Epithelial cell of esophagus (primary cell): ENCODE results near the gene TMEM115.

Experiments
- DNase-seq: peaks from one replicate; pipeline ENCODE4 v3.0.0; 2010; ENCODE audit warnings: low read depth
- H3K4me3 ChIP-seq: 2 replicates; pipeline ENCODE4 v1.5.1; 2011; ENCODE audit warnings: mild to moderate bottlenecking, low read length, control low read depth
- TF ChIP-seq, protein P1 (sequence below): IDR thresholded peaks from 2 replicates; pipeline ENCODE4 v1.5.1; 2011; ENCODE audit warnings: low read depth, mild to moderate bottlenecking, low read length, control low read depth, inconsistent platforms; ENCODE audit not compliant: insufficient read depth; ENCODE audit errors: missing control alignments

The TMEM115 gene

DNA sequence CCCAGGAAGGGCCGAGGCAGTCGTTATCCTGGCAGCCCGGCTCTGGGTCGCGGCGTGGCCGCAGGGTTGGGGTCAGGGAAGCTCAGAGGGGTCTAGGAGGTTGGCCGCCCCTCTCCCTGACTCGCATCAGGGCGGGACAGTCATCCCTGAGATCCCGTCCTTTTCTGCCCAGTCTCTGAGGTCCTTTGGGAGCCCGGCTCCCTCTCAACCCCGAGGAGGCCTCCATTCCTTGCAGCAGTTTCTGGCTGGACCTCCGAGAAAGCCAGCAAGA lies 37.3 kb downstream of the TMEM115 start:
- TF ChIP-seq, protein P1, sequence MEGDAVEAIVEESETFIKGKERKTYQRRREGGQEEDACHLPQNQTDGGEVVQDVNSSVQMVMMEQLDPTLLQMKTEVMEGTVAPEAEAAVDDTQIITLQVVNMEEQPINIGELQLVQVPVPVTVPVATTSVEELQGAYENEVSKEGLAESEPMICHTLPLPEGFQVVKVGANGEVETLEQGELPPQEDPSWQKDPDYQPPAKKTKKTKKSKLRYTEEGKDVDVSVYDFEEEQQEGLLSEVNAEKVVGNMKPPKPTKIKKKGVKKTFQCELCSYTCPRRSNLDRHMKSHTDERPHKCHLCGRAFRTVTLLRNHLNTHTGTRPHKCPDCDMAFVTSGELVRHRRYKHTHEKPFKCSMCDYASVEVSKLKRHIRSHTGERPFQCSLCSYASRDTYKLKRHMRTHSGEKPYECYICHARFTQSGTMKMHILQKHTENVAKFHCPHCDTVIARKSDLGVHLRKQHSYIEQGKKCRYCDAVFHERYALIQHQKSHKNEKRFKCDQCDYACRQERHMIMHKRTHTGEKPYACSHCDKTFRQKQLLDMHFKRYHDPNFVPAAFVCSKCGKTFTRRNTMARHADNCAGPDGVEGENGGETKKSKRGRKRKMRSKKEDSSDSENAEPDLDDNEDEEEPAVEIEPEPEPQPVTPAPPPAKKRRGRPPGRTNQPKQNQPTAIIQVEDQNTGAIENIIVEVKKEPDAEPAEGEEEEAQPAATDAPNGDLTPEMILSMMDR = no peak
- H3K4me3 ChIP-seq = peak overlapping the region; percentile 92

DNA sequence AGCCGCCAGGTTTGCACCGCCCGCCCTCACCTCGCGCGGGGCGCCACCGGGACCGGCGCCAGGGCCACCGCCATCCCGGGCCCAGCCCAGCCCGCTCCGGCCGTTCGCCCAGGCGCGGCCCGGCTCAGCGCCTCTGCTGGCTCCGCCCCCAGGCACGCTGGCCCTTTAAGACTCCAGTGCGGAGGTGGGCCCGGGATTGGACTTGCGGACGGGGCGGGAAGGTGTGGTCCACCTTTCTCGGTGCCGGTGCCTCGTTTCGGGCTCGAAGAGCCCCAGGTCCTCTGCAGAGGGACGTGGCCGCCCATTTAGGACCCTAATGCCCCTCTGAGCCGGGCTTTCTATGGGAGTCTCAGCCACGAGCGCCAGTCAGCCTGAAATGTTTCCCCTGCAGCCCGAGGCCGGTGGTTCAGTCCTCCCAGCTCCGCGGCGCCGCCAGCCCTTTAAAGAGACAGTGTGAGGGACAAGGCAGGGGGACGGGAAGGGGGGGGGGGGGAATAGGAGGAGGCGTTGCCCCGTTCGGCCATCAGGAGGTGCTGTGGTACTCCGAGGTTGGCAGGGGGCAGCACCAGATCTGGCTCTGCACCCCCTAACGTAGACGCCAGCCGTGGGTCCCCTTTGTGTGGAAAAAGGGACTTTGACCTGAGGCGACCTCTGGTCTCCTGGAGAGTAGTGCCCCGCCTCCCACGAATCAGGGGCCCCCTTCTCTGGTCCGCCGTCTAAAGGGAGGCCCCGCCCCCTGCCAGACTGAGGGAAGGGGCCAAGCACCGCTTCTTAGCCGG lies 37.8 kb downstream of the TMEM115 start:
- peak; percentile 92 for DNase-seq

More for the DNA sequence above, 37.3 kb downstream of the TMEM115 start:
- no peak for DNase-seq

DNA sequence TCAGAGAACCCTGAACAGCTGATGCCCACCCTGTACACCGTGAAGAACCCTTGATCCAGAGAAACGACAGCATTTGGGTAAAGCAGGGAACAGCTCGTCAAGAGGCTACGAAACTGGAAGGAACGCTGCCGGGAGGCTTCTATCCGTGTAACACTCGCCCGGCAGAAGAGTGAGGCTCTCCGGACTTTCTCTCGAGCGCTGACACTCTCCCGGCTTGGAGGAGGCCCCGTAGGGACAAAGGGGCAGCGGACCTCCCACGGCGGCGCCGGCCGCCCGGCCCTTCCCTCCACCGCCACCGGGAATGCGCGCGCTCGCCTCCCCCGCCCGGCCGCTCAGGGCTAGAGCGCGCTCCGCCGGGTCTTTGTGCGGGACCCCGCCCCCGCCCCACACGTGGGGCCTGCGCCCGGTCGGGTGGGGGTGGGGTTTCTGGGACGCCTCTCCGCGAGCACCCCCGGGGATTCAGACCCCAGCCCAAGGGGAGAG lies 38.4 kb downstream of the TMEM115 start:
- TF ChIP-seq, protein P1 = no peak
- peak overlapping the region; percentile 92 for H3K4me3 ChIP-seq
- peak; percentile 79 for DNase-seq

More for the DNA sequence above, 37.8 kb downstream of the TMEM115 start:
- peak overlapping the region; percentile 92 for H3K4me3 ChIP-seq
- TF ChIP-seq, protein P1 = peak; percentile 36

DNA sequence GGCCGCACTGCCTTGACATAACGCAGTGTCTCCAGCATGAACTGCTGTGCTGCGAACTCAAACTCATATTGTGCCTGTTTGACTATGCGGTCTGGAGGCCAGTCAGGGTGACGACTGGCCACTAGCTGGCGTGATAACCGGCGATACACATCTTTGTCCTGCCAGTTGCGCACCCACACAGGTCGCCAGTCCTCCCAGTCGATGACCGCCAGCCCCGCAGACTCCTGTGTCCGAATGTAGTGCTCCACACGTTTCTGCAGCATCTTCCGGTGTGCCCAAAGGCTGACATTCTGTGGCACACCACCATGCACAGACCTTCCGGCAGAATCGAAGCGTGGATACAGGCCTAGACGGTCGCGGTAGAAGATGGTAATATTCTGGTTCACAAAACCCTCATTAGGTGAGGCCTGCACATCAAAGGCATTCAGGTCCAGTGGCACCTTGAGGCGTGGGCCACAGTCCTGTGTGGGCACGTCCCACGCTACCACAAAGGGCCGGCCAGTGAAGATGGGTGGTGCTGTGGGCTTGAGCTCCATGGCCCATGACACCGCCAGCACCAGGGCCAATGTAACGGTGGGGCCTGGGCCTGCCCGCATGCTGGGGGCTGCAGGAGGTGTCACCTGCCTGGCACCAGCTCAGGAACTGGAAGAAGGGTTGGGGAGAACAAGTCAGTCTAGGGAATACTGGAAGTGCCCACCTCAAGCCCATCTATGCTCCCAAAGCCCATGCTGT lies 39.3 kb downstream of the TMEM115 start:
- DNase-seq = no peak
- TF ChIP-seq, protein P1 = no peak
- H3K4me3 ChIP-seq = peak overlapping the region; percentile 92

DNA sequence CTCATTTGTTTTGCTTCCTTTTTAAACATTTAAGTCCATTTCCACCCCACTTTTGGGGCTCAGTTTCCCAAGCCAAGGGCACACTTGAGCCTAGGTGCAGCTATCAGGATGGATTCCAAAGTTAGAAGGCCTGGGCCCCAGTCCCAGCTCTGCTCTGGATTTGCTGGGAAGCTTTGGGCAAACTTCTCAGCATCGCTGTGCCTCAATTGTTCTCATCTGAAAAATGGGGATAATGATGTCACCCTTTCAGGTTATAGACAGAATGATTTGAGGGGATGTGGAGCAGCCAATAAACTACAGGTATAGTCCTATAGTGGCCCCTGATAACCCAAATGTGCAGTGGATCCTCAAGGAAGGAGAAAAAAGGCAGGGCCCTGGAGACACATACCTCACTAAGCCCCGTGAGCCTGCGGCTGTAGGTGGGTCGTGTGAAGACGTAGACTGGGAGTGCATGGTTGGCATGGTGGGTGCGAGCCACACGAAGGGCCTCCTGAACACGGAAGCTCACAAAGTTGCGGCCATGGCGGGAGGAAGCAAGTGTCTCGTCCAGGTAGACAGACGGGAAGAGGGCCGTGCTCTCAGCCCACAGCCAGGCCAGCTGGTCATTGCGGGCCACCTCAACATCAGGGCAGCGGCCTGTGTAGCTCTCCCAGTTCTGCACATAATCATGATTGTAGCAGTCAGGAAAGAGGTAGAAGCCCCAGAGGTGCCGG lies 40.0 kb downstream of the TMEM115 start:
- no peak for DNase-seq
- TF ChIP-seq, protein P1 = no peak
- no peak overlapping the region for H3K4me3 ChIP-seq

DNA sequence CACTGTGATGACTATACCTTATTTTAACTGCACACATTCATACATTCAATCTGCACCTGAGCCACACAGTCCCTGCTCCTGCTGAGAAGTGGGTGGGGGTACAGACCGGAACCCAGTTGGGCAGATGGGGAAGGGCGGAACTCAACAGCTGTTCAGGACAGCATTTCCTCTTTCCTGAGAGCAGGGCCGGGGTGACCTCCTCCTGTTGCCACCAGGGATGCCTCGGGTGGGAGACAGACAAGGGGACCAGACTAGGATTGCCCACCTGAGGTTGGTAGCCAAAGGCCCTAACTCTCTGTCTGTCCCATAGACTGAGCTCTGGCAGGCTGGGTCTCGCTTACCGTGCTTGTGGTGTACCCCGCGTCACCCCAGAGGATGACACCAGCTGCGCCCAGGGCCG lies 40.7 kb downstream of the TMEM115 start:
- TF ChIP-seq, protein P1 = no peak
- no peak for DNase-seq
- no peak overlapping the region for H3K4me3 ChIP-seq
